ENCODE results near the gene PRDX4. TPM values are rescaled to one million over a fixed set of nuclear protein-coding genes. Genes with fewer than 3 reads are reported as not detected.
"Not testable (repeated sequence)": the region's sequence is repeated elsewhere in the genome, so short reads cannot be mapped to it uniquely, and the experiment has no call there.

The PRDX4 gene
- total and polyA plus RNA-seq, 2 donors, result 33.2 to 54.2 TPM

- Histone ChIP-seq H3K27ac (ENCODE audit: low read depth in 1 of 2, low read length in 1 of 2) (no peak overlapping the region), H3K4me3 (ENCODE audit: low read length in 2 of 2) (no peak overlapping the region), H3K36me3 (ENCODE audit: control insufficient read depth in 2 of 2, insufficient read depth in 2 of 2, low read length in 1 of 2) (no peaks in the 10 kb centered on the region), H3K4me1 (ENCODE audit: control insufficient read depth in 2 of 2, insufficient read depth in 2 of 2, low read length in 2 of 2) (peaks cover 0 to 2% of the 10 kb centered on the region in 2 donors), H3K27me3 (ENCODE audit: control insufficient read depth in 2 of 2, insufficient read depth in 1 of 2, low read length in 1 of 2) (no peaks in the 10 kb centered on the region), H3K9me3 (ENCODE audit: control insufficient read depth in 2 of 2, insufficient read depth in 1 of 2, low read length in 1 of 2) (peaks cover 0 to 4% of the 10 kb centered on the region in 2 donors)
- WGBS, result 41% methylated on average over 3 of the region's 3 CpGs
- no peak for DNase-seq (ENCODE audit: low read depth in 6 of 9, low spot score in 9 of 9)
Observed at GRCh38 chrX:23662187-23662586, 5.1 kb upstream of the PRDX4 start.

DNA sequence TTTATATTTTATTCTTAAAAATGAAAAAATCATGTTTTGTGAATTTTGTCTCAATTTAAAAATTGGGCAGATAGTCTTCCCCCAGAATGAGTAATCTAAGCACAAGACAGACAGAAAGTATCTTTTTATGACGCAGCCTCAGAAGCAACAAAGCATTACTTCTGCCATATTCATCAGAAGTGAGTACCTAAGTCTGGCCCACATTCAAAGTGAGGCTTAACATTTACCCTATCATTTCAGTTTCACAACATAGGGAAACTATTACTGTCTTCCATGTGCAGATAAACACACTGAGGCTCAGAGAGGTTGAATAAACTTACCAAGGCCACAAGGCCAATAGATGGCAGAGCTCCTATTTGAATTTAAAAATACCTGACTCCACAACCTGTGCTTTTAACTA lies 4.4 kb upstream of the PRDX4 start:
- WGBS, result 87% methylated on average over 1 of the region's 1 CpG
- Histone ChIP-seq H3K4me3 (ENCODE audit: low read length in 2 of 2) (no peak overlapping the region), H3K9me3 (ENCODE audit: control insufficient read depth in 2 of 2, insufficient read depth in 1 of 2, low read length in 1 of 2) (peaks cover 0 to 4% of the 10 kb centered on the region in 2 donors), H3K36me3 (ENCODE audit: control insufficient read depth in 2 of 2, insufficient read depth in 2 of 2, low read length in 1 of 2) (no peaks in the 10 kb centered on the region), H3K4me1 (ENCODE audit: control insufficient read depth in 2 of 2, insufficient read depth in 2 of 2, low read length in 2 of 2) (peaks cover 0 to 2% of the 10 kb centered on the region in 2 donors), H3K27ac (ENCODE audit: low read depth in 1 of 2, low read length in 1 of 2) (no peak overlapping the region), H3K27me3 (ENCODE audit: control insufficient read depth in 2 of 2, insufficient read depth in 1 of 2, low read length in 1 of 2) (no peaks in the 10 kb centered on the region)
- DNase-seq (ENCODE audit: low read depth in 6 of 9, low spot score in 9 of 9), result no peak

GRCh38 chrX:23664496-23664895 lies 2.8 kb upstream of the PRDX4 start:
- no peak overlapping the region for H3K4me3 ChIP-seq (ENCODE audit: low read length in 2 of 2)
- no peaks in the 10 kb centered on the region for H3K36me3 ChIP-seq (ENCODE audit: control insufficient read depth in 2 of 2, insufficient read depth in 2 of 2, low read length in 1 of 2)
- DNase-seq (ENCODE audit: low read depth in 6 of 9, low spot score in 9 of 9), result no peak
- H3K27ac ChIP-seq (ENCODE audit: low read depth in 1 of 2, low read length in 1 of 2), result no peak overlapping the region
- WGBS, result over 99% methylated on average over 10 of the region's 10 CpGs
- peaks cover 0 to 4% of the 10 kb centered on the region in 2 donors for H3K9me3 ChIP-seq (ENCODE audit: control insufficient read depth in 2 of 2, insufficient read depth in 1 of 2, low read length in 1 of 2)
- peaks cover 0 to 2% of the 10 kb centered on the region in 2 donors for H3K4me1 ChIP-seq (ENCODE audit: control insufficient read depth in 2 of 2, insufficient read depth in 2 of 2, low read length in 2 of 2)
- H3K27me3 ChIP-seq (ENCODE audit: control insufficient read depth in 2 of 2, insufficient read depth in 1 of 2, low read length in 1 of 2), result no peaks in the 10 kb centered on the region

- Histone ChIP-seq H3K4me1 (ENCODE audit: control insufficient read depth in 2 of 2, insufficient read depth in 2 of 2, low read length in 2 of 2) (peaks cover 0 to 2% of the 10 kb centered on the region in 2 donors), H3K4me3 (ENCODE audit: low read length in 2 of 2) (no peak overlapping the region), H3K36me3 (ENCODE audit: control insufficient read depth in 2 of 2, insufficient read depth in 2 of 2, low read length in 1 of 2) (no peaks in the 10 kb centered on the region), H3K27ac (ENCODE audit: low read depth in 1 of 2, low read length in 1 of 2) (no peak overlapping the region), H3K27me3 (ENCODE audit: control insufficient read depth in 2 of 2, insufficient read depth in 1 of 2, low read length in 1 of 2) (no peaks in the 10 kb centered on the region), H3K9me3 (ENCODE audit: control insufficient read depth in 2 of 2, insufficient read depth in 1 of 2, low read length in 1 of 2) (peaks cover 0 to 4% of the 10 kb centered on the region in 2 donors)
- 99% methylated on average over 16 of the region's 16 CpGs for WGBS
- DNase-seq (ENCODE audit: low read depth in 6 of 9, low spot score in 9 of 9), result no peak
Observed at GRCh38 chrX:23666282-23666681, 1.0 kb upstream of the PRDX4 start.

GRCh38 chrX:23668335-23668734 lies 1.0 kb downstream of the PRDX4 start:
- WGBS, result 31% methylated on average over 3 of the region's 3 CpGs
- peaks cover 0 to 4% of the 10 kb centered on the region in 2 donors for H3K9me3 ChIP-seq (ENCODE audit: control insufficient read depth in 2 of 2, insufficient read depth in 1 of 2, low read length in 1 of 2)
- peak overlapping the region; percentile 58 to 61 for H3K4me3 ChIP-seq (ENCODE audit: low read length in 2 of 2)
- H3K36me3 ChIP-seq (ENCODE audit: control insufficient read depth in 2 of 2, insufficient read depth in 2 of 2, low read length in 1 of 2), result no peaks in the 10 kb centered on the region
- H3K4me1 ChIP-seq (ENCODE audit: control insufficient read depth in 2 of 2, insufficient read depth in 2 of 2, low read length in 2 of 2), result peaks cover 0 to 2% of the 10 kb centered on the region in 2 donors
- H3K27me3 ChIP-seq (ENCODE audit: control insufficient read depth in 2 of 2, insufficient read depth in 1 of 2, low read length in 1 of 2), result no peaks in the 10 kb centered on the region
- DNase-seq (ENCODE audit: low read depth in 6 of 9, low spot score in 9 of 9), result no peak
- no peak overlapping the region for H3K27ac ChIP-seq (ENCODE audit: low read depth in 1 of 2, low read length in 1 of 2)

DNA sequence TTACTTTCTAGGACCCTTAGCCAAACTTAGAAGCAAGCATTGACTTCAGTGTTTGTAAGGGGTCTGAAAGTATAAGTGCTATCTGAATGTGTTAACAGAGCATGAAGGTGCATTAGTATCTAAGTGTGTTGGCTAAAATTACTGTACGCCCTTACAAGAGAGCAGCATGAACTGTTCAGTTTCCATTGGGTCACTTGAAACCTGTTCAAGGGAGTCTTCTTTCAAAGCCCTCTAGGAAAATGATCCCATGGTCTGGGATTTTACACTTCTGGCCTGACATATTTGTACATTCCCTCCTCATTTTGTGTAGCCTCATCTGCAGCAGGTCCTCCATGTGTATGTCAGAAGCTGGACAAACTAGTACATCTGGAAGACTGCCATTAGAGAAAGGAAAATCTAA lies 3.2 kb downstream of the PRDX4 start:
- Histone ChIP-seq H3K4me1 (ENCODE audit: control insufficient read depth in 2 of 2, insufficient read depth in 2 of 2, low read length in 2 of 2) (peaks cover 0 to 2% of the 10 kb centered on the region in 2 donors), H3K27ac (ENCODE audit: low read depth in 1 of 2, low read length in 1 of 2) (no peak overlapping the region), H3K27me3 (ENCODE audit: control insufficient read depth in 2 of 2, insufficient read depth in 1 of 2, low read length in 1 of 2) (no peaks in the 10 kb centered on the region), H3K4me3 (ENCODE audit: low read length in 2 of 2) (no peak overlapping the region), H3K36me3 (ENCODE audit: control insufficient read depth in 2 of 2, insufficient read depth in 2 of 2, low read length in 1 of 2) (no peaks in the 10 kb centered on the region), H3K9me3 (ENCODE audit: control insufficient read depth in 2 of 2, insufficient read depth in 1 of 2, low read length in 1 of 2) (peaks cover 0 to 4% of the 10 kb centered on the region in 2 donors)
- WGBS, result 97% methylated on average over 1 of the region's 1 CpG
- DNase-seq (ENCODE audit: low read depth in 6 of 9, low spot score in 9 of 9), result no peak

DNA sequence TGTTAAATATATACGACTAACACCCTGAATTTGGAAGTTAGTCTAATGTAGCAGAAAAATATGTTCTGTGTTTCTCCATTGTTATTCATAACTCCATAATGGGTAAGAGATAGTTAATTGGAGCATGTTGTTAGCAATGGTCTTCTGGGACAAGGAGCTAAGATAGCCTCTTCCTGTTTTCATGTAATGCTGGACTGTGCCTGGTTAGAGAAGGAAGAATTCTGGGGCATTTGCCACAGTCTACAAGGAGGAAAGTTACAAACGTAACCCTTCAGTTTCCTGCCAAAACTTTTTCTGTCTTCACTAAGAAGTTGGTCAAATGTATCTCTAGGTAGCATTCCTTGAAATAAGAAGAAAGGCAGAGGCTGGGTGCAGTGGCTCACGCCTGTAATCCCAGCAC lies 5.8 kb downstream of the PRDX4 start:
- no peak for DNase-seq (ENCODE audit: low read depth in 6 of 9, low spot score in 9 of 9)
- H3K27ac ChIP-seq (ENCODE audit: low read depth in 1 of 2, low read length in 1 of 2), result no peak overlapping the region
- no peaks in the 10 kb centered on the region for H3K9me3 ChIP-seq (ENCODE audit: control insufficient read depth in 2 of 2, insufficient read depth in 1 of 2, low read length in 1 of 2)
- WGBS, result 92% methylated on average over 3 of the region's 3 CpGs
- H3K4me3 ChIP-seq (ENCODE audit: low read length in 2 of 2), result no peak overlapping the region
- H3K4me1 ChIP-seq (ENCODE audit: control insufficient read depth in 2 of 2, insufficient read depth in 2 of 2, low read length in 2 of 2), result no peaks in the 10 kb centered on the region
- no peaks in the 10 kb centered on the region for H3K36me3 ChIP-seq (ENCODE audit: control insufficient read depth in 2 of 2, insufficient read depth in 2 of 2, low read length in 1 of 2)
- no peaks in the 10 kb centered on the region for H3K27me3 ChIP-seq (ENCODE audit: control insufficient read depth in 2 of 2, insufficient read depth in 1 of 2, low read length in 1 of 2)

DNA sequence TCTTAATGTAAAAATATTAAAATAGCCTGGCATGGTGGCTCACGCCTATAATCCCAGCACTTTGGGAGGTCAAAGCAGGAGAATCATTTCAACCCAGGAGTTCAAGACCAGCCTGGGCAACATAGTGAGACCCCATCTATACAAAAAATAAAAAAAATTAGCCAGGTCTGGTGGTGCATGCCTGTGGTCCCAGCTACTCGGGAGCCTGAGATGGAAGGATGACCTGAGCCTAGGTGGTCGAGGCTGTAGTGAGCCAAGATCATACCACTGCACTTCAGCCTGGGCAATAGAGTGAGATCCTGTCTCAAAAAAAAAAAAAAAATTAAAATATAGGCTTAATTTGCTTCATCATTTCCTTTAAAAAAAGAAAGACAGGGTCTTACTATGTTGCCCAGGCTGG lies 9.2 kb downstream of the PRDX4 start:
- 98% methylated on average over 3 of the region's 3 CpGs for WGBS
- not testable (repeated sequence) for H3K4me3 ChIP-seq (ENCODE audit: low read length in 2 of 2); H3K36me3 ChIP-seq (ENCODE audit: control insufficient read depth in 2 of 2, insufficient read depth in 2 of 2, low read length in 1 of 2)

DNA sequence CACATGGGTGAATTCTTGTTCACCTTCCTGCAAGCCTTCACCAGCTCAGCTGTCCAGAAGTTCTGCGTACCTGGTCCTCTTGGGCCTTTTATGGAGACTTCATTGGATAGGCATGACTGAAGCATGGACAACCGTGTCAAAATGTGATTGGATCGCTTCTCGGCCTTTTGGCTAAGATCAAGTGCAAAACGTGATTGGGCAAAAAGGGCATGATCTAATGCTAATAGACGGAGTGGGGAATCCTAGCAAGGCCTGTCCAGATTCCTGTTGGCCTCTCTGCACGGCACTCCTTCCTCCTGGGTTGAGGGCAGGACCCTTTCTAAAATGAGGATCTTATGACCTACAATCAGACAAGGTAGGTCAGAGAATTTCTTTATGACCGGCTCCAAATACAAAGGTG lies 24.9 kb downstream of the PRDX4 start:
- 97% methylated on average over 8 of the region's 8 CpGs for WGBS
- no peaks in the 10 kb centered on the region for H3K36me3 ChIP-seq (ENCODE audit: control insufficient read depth in 2 of 2, insufficient read depth in 2 of 2, low read length in 1 of 2)
- no peaks in the 10 kb centered on the region for H3K9me3 ChIP-seq (ENCODE audit: control insufficient read depth in 2 of 2, insufficient read depth in 1 of 2, low read length in 1 of 2)
- no peaks in the 10 kb centered on the region for H3K27me3 ChIP-seq (ENCODE audit: control insufficient read depth in 2 of 2, insufficient read depth in 1 of 2, low read length in 1 of 2)
- H3K27ac ChIP-seq (ENCODE audit: low read depth in 1 of 2, low read length in 1 of 2), result no peak overlapping the region
- H3K4me3 ChIP-seq (ENCODE audit: low read length in 2 of 2), result no peak overlapping the region
- no peaks in the 10 kb centered on the region for H3K4me1 ChIP-seq (ENCODE audit: control insufficient read depth in 2 of 2, insufficient read depth in 2 of 2, low read length in 2 of 2)
- DNase-seq (ENCODE audit: low read depth in 6 of 9, low spot score in 9 of 9), result no peak

More for the DNA sequence above, 9.2 kb downstream of the PRDX4 start:
- H3K9me3 ChIP-seq (ENCODE audit: control insufficient read depth in 2 of 2, insufficient read depth in 1 of 2, low read length in 1 of 2); H3K27ac ChIP-seq (ENCODE audit: low read depth in 1 of 2, low read length in 1 of 2); DNase-seq (ENCODE audit: low read depth in 6 of 9, low spot score in 9 of 9); H3K27me3 ChIP-seq (ENCODE audit: control insufficient read depth in 2 of 2, insufficient read depth in 1 of 2, low read length in 1 of 2); H3K4me1 ChIP-seq (ENCODE audit: control insufficient read depth in 2 of 2, insufficient read depth in 2 of 2, low read length in 2 of 2): not testable (repeated sequence)

DNA sequence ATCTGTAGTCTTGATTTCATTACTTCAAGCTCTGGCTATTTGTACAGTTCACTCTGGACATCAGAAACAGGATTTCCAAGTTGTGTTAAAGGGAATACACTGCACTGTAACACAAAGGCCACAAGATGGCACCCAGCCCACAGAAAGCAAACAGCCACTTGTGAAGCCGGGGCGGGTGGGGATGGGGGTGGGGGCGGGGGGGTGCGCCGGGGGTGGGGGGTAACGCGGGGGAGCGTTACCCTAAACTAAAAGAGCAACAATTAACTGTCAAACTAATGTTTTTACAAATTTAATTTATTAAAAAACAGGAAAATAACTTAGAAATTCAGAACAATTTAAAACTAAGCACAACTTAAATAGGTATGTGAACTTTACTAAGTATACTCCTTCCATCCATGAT lies 27.3 kb downstream of the PRDX4 start:
- peak in 8 of 9 donors; percentile 4 to 64 (median 13) for DNase-seq (ENCODE audit: low read depth in 6 of 9, low spot score in 9 of 9)
- Histone ChIP-seq H3K4me3 (ENCODE audit: low read length in 2 of 2) (no peak overlapping the region), H3K9me3 (ENCODE audit: control insufficient read depth in 2 of 2, insufficient read depth in 1 of 2, low read length in 1 of 2) (no peaks in the 10 kb centered on the region), H3K4me1 (ENCODE audit: control insufficient read depth in 2 of 2, insufficient read depth in 2 of 2, low read length in 2 of 2) (no peaks in the 10 kb centered on the region), H3K27ac (ENCODE audit: low read depth in 1 of 2, low read length in 1 of 2) (no peak overlapping the region), H3K36me3 (ENCODE audit: control insufficient read depth in 2 of 2, insufficient read depth in 2 of 2, low read length in 1 of 2) (no peaks in the 10 kb centered on the region), H3K27me3 (ENCODE audit: control insufficient read depth in 2 of 2, insufficient read depth in 1 of 2, low read length in 1 of 2) (no peaks in the 10 kb centered on the region)
- 0% methylated on average over 8 of the region's 8 CpGs for WGBS
